GM12892 (cell line): ENCODE measurements around the gene QKI.

ENCODE experiments used
- POLR2A ChIP-seq: IDR thresholded peaks from 2 replicates; pipeline ENCODE4 v1.6.1; 2011; ENCODE audit warnings: low read depth, low read length, control low read depth
- POLR2AphosphoS5 ChIP-seq: IDR thresholded peaks from 2 replicates; pipeline ENCODE4 v1.6.1; 2011; ENCODE audit warnings: low read depth, low read length, control low read depth

DNA sequence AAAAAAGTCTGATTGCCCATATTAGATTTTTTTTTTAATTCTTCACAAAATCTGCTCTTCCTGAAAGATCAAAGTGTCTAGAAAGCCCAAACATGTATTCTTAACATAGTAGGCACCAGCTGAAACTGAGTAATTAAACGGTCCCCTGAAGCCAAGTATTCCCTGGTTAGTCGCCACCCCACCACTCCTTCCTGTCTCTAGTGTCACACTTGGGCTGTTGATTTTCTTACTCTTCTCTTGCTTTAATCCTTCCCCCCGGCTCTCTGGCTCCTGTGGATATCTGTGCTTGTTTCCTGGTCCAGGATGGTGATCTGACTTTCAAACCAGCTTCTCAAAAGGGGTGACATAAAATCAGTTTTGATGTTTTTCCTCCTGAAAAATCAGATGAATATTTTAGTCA lies 162.9 kb downstream of the QKI start:
- TF ChIP-seq POLR2AphosphoS5: no peak
- no peak for TF ChIP-seq POLR2A
